HepG2 (cell line): ENCODE data around the gene NRG2. TPM values are rescaled to one million over a fixed set of nuclear protein-coding genes. Genes with fewer than 3 reads are reported as not detected.

ENCODE experiments used
- ATAC-seq: fragments of 200-7000 bp; cut with Tn5 transposase; 3 replicates; pipeline ENCODE4 v1.9.1; 2020; ENCODE audit warnings: mild to moderate bottlenecking, moderate library complexity
- BruUV-seq: library from RNA; stranded (reverse); fragments of 400-500 nt; replicated peaks from 2 replicates; lab custom pipeline; 2021; lab: Mats Ljungman, UMichigan
- CTCF ChIA-PET: fragments of 300-600 bp; formaldehyde crosslinking; extraction: SDS; loops from one replicate; lab custom pipeline; 2021; ENCODE audit warnings: low total read pairs, inconsistent platforms, low intra/inter-chr PET ratio; lab: Yijun Ruan, JAX
- POLR2A ChIA-PET: fragments of 350-600 bp; sonication (Branson Sonifier 250); formaldehyde crosslinking; loops from one replicate; lab custom pipeline; 2020; ENCODE audit warnings: antibody characterized with exemption, inconsistent platforms; lab: Yijun Ruan, JAX
- DNase-seq: peaks from one replicate; pipeline ENCODE4 v3.0.0-alpha.2; 2015; ENCODE audit warnings: low spot score
- FAIRE-seq: peaks from 3 replicates; lab custom pipeline; 2011; peaks lifted over from hg19 to GRCh38; lab: Jason Lieb, UNC
- H2AFZ ChIP-seq: one replicate; pipeline ENCODE4 v1.6.1; 2011; ENCODE audit warnings: low read length, inconsistent platforms
- H3K27ac ChIP-seq: fragments of 300-600 bp; 3 replicates; pipeline ENCODE4 v1.8.0; 2011; ENCODE audit warnings: mixed run types, mild to moderate bottlenecking, mixed read lengths, low read length, inconsistent platforms; ENCODE audit not compliant: insufficient read depth; ENCODE audit errors: extremely low read length
- H3K27me3 ChIP-seq, 2 experiments: fragments of 200-600 bp in 1 of 2; 2 replicates in 1 of 2; 3 replicates in 1 of 2; pipeline versions ENCODE4 v1.6.0 to v1.8.0; 2011; ENCODE audit warnings: low read length in 2 of 2, mild to moderate bottlenecking in 2 of 2, moderate library complexity in 2 of 2, inconsistent platforms in 1 of 2; ENCODE audit not compliant: insufficient read depth in 2 of 2, control insufficient read depth in 1 of 2
- H3K36me3 ChIP-seq, 2 experiments: fragments of 200-600 bp in 1 of 2; replicated peaks in 1 of 2; 2 replicates in 1 of 2; 3 replicates in 1 of 2; pipeline versions ENCODE4 v1.5.1 to v1.8.0; 2011; ENCODE audit warnings: low read length in 2 of 2, inconsistent platforms in 1 of 2; ENCODE audit not compliant: insufficient read depth in 2 of 2, control insufficient read depth in 1 of 2
- H3K4me1 ChIP-seq: 2 replicates; pipeline ENCODE4 v1.5.1; 2012; ENCODE audit warnings: low read length, inconsistent platforms; ENCODE audit not compliant: insufficient read depth
- H3K4me2 ChIP-seq: 2 replicates; pipeline ENCODE4 v1.6.0; 2011; ENCODE audit warnings: low read depth, low read length, inconsistent platforms
- H3K4me3 ChIP-seq, 3 experiments: fragments of 200-600 bp in 1 of 3; sonication (generic), shearing (Covaris generic) in 1 of 3; replicated peaks in 1 of 3; 2 replicates each; pipeline ENCODE4 v1.5.1; 2011 to 2016; ENCODE audit warnings: low read length in 3 of 3, inconsistent platforms in 2 of 3, low read depth in 2 of 3, mild to moderate bottlenecking in 2 of 3, control low read depth in 1 of 3, mixed read lengths in 1 of 3; ENCODE audit not compliant: insufficient read depth in 1 of 3
- H3K79me2 ChIP-seq: one replicate; pipeline ENCODE4 v1.6.1; 2011; ENCODE audit warnings: low read length, inconsistent platforms; ENCODE audit not compliant: insufficient read depth
- H3K9ac ChIP-seq: 2 replicates; pipeline ENCODE4 v1.6.0; 2011; ENCODE audit warnings: mild to moderate bottlenecking, low read depth, low read length, inconsistent platforms; ENCODE audit not compliant: insufficient read depth
- H3K9me3 ChIP-seq: 2 replicates; pipeline ENCODE4 v1.5.1; 2012; ENCODE audit warnings: mild to moderate bottlenecking, low read length
- H4K20me1 ChIP-seq: 2 replicates; pipeline ENCODE4 v1.6.0; 2011; ENCODE audit warnings: inconsistent platforms, mild to moderate bottlenecking, low read length, moderate library complexity; ENCODE audit not compliant: insufficient read depth
- CREBL2 ChIP-seq: sonication (generic); formaldehyde crosslinking; IDR thresholded peaks from 2 replicates; pipeline ENCODE4 v1.8.1; 2023; ENCODE audit warnings: missing genetic modification reagents, mild to moderate bottlenecking, borderline replicate concordance
- U2AF2 ChIP-seq: fragments of 200-400 bp; formaldehyde crosslinking; IDR thresholded peaks from 2 replicates; pipeline ENCODE4 v1.6.1; 2017; ENCODE audit warnings: low read depth, mild to moderate bottlenecking, low read length
- ZFP41 ChIP-seq: sonication (generic); formaldehyde crosslinking; IDR thresholded peaks from 2 replicates; pipeline ENCODE4 v1.4.0; 2020; ENCODE audit warnings: mild to moderate bottlenecking, missing genetic modification reagents, borderline replicate concordance
- ZNF18 ChIP-seq: sonication (generic); formaldehyde crosslinking; IDR thresholded peaks from 2 replicates; pipeline ENCODE4 v1.8.0; 2022; ENCODE audit warnings: mild to moderate bottlenecking, missing genetic modification reagents; ENCODE audit not compliant: insufficient replicate concordance
- WGBS: methylation state at CpG from one replicate; pipeline ENCODE4 v1.1.6; 2017; ENCODE audit warnings: low lambda C conversion rate; 5-methylcytosine and 5-hydroxymethylcytosine counted together
- in situ Hi-C: cut with HindIII; loops from 2 replicates; pipeline ENCODE4 v1.10.0; 2017; ENCODE audit warnings: low pct_unique_long_range_greater_than_20kb; ENCODE audit not compliant: extremely low pct_ligation_motif_present
- intact Hi-C: fragments of 100-400 bp; cut with micrococcal nuclease; formaldehyde crosslinking; loops from one replicate; pipeline ENCODE4 v1.10.0; 2022; ENCODE audit not compliant: unreplicated experiment
- polyA plus RNA-seq, 8 experiments: library from polyadenylated mRNA; depleted of rRNA in 3 of 8; stranded (reverse) in 7 of 8; unstranded in 1 of 8; fragments of >200 nt; fragmentation: Illumina TruSeq in 4 of 8; extraction: Trizol in 4 of 8; gene quantifications; 2 replicates each; pipeline versions ENCODE4 v1.2.1 to v1.2.3, GENCODE V29; 2011 to 2016; ENCODE audit warnings: low read depth in 4 of 8, missing spikeins in 1 of 8, mixed read lengths in 1 of 8; ENCODE audit not compliant: insufficient read depth in 1 of 8
- total RNA-seq, 5 experiments: library from RNA; depleted of rRNA; stranded (reverse); fragments of >200 nt; fragmentation: Illumina TruSeq; extraction: Trizol; gene quantifications; 2 replicates each; pipeline ENCODE4 v1.2.3, GENCODE V29; 2016; ENCODE audit warnings: low read depth in 1 of 5
- TF ChIP-seq, protein P1 (sequence below): sonication (generic); formaldehyde crosslinking; IDR thresholded peaks from 2 replicates; pipeline ENCODE4 v1.4.0; 2020; ENCODE audit warnings: missing genetic modification reagents
- TF ChIP-seq, protein P2 (sequence below): sonication (generic); formaldehyde crosslinking; IDR thresholded peaks from 2 replicates; pipeline ENCODE4 v1.5.0; 2020; ENCODE audit warnings: missing genetic modification reagents

Gene NRG2
- total and polyA plus RNA-seq, 2 of the 13 experiments (the other 11 are each of a cell fraction or from before 2014, with no cell fraction given), result not detected

- H3K27me3 ChIP-seq, result peaks cover 0 to 28% of the 10 kb centered on the region in 2 experiments; a peak in 3 of 5 replicates
Measured at GRCh38 chr5:139925216-139925562, 117.9 kb downstream of the NRG2 start.

More at GRCh38 chr5:139925216-139925562, 117.9 kb downstream of the NRG2 start:
- Histone ChIP-seq H3K4me1 (no peaks in the 10 kb centered on the region), H3K4me2 (no peak overlapping the region), H3K9me3 (no peaks in the 10 kb centered on the region), H3K4me3 (no peak overlapping the region), H2AFZ (no peak overlapping the region), H3K27ac (no peak overlapping the region), H4K20me1 (no peaks in the 10 kb centered on the region), H3K79me2 (no peaks in the 10 kb centered on the region), H3K9ac (no peak overlapping the region), H3K36me3 (no peaks in the 10 kb centered on the region)
- ATAC-seq, result no peak
- WGBS, result 10% methylated on average over 5 of the region's 6 CpGs
- no peak for TF ChIP-seq ZNF18 (CRISPR knock-in tag)
- TF ChIP-seq U2AF2, result no peak
- TF ChIP-seq, protein P1, sequence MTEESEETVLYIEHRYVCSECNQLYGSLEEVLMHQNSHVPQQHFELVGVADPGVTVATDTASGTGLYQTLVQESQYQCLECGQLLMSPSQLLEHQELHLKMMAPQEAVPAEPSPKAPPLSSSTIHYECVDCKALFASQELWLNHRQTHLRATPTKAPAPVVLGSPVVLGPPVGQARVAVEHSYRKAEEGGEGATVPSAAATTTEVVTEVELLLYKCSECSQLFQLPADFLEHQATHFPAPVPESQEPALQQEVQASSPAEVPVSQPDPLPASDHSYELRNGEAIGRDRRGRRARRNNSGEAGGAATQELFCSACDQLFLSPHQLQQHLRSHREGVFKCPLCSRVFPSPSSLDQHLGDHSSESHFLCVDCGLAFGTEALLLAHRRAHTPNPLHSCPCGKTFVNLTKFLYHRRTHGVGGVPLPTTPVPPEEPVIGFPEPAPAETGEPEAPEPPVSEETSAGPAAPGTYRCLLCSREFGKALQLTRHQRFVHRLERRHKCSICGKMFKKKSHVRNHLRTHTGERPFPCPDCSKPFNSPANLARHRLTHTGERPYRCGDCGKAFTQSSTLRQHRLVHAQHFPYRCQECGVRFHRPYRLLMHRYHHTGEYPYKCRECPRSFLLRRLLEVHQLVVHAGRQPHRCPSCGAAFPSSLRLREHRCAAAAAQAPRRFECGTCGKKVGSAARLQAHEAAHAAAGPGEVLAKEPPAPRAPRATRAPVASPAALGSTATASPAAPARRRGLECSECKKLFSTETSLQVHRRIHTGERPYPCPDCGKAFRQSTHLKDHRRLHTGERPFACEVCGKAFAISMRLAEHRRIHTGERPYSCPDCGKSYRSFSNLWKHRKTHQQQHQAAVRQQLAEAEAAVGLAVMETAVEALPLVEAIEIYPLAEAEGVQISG (CRISPR knock-in tag), result no peak
- no peak for TF ChIP-seq CREBL2 (CRISPR knock-in tag)
- TF ChIP-seq, protein P2, sequence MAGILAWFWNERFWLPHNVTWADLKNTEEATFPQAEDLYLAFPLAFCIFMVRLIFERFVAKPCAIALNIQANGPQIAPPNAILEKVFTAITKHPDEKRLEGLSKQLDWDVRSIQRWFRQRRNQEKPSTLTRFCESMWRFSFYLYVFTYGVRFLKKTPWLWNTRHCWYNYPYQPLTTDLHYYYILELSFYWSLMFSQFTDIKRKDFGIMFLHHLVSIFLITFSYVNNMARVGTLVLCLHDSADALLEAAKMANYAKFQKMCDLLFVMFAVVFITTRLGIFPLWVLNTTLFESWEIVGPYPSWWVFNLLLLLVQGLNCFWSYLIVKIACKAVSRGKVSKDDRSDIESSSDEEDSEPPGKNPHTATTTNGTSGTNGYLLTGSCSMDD (CRISPR knock-in tag), result no peak
- TF ChIP-seq ZFP41 (CRISPR knock-in tag), result no peak
- CTCF ChIA-PET, result no interaction called here
- POLR2A ChIA-PET, result no interaction called here
- BruUV-seq, result no TSS peak
- intact Hi-C loops, result no loop called here
- in situ Hi-C loops, result no loop called here
- FAIRE-seq, result no peak
- DNase-seq, result no peak
